ENCODE data around the gene YAF2.

GRCh38 chr12:42278128-42278510 is 40.1 kb upstream of the YAF2 start:
- TF ChIP-seq CTCF (IDR thresholded peaks at IDR 0.05) = no peak
- TF ChIP-seq EP300 (IDR thresholded peaks at IDR 0.05) = no peak
